HG03025 (cell line): ENCODE results near the gene YPEL3.
"Not testable (repeated sequence)": the region's sequence is repeated elsewhere in the genome, so short reads cannot be mapped to it uniquely, and the experiment has no call there.

ENCODE experiments used
- ATAC-seq: cut with Tn5 transposase; IDR thresholded peaks from one replicate; pipeline ENCODE4 v1.9.1; 2021; ENCODE audit warnings: mild to moderate bottlenecking, moderate library complexity; ENCODE audit not compliant: unreplicated experiment, low FRiP score

YPEL3 gene

GRCh38 chr16:30119428-30119827 lies 23.4 kb upstream of the YPEL3 start:
- no peak for ATAC-seq

GRCh38 chr16:30117768-30118167 lies 21.8 kb upstream of the YPEL3 start:
- ATAC-seq: no peak

- ATAC-seq: no peak
Observed at GRCh38 chr16:30116291-30117207, 20.5 kb upstream of the YPEL3 start.

GRCh38 chr16:30115238-30115637 lies 19.2 kb upstream of the YPEL3 start:
- no peak for ATAC-seq

GRCh38 chr16:30114833-30115232 lies 18.8 kb upstream of the YPEL3 start:
- ATAC-seq: not testable (repeated sequence)

GRCh38 chr16:30114411-30114810 lies 18.4 kb upstream of the YPEL3 start:
- no peak for ATAC-seq

- ATAC-seq: no peak
Observed at GRCh38 chr16:30113711-30114333, 17.8 kb upstream of the YPEL3 start.

GRCh38 chr16:30113031-30113710 lies 17.2 kb upstream of the YPEL3 start, which contains the start of gene GDPD3:
TSS of gene GDPD3 (minus strand) at chr16:30113537. CDS start at chr16:30113478, 59 bp downstream.
- ATAC-seq: no peak

- ATAC-seq: no peak
Observed at GRCh38 chr16:30112197-30113030, 16.4 kb upstream of the YPEL3 start.

- ATAC-seq: no peak
Observed at GRCh38 chr16:30110661-30111060, 14.6 kb upstream of the YPEL3 start.

- no peak for ATAC-seq
Observed at GRCh38 chr16:30108059-30108850, 12.2 kb upstream of the YPEL3 start.

GRCh38 chr16:30104492-30104891 lies 8.5 kb upstream of the YPEL3 start:
- no peak for ATAC-seq

GRCh38 chr16:30104090-30104489 lies 8.1 kb upstream of the YPEL3 start:
- no peak for ATAC-seq

GRCh38 chr16:30096862-30097563 lies 1.0 kb upstream of the YPEL3 start:
- ATAC-seq: no peak

GRCh38 chr16:30095166-30096078 lies 591 bp downstream of the YPEL3 start:
- ATAC-seq: no peak

GRCh38 chr16:30094541-30095165 lies 1.4 kb downstream of the YPEL3 start:
- ATAC-seq: no peak

- ATAC-seq: peak; percentile 29
Observed at GRCh38 chr16:30092373-30093010, 3.5 kb downstream of the YPEL3 start.
